Measurements from ENCODE around the gene ANAPC7. TPM values are rescaled to one million over a fixed set of nuclear protein-coding genes. Genes with fewer than 3 reads are reported as not detected.

The ANAPC7 gene
- polyA plus RNA-seq, 1 donor (not counting 4 experiments of a cell fraction or from before 2014, with no cell fraction given), result 68.2 TPM

DNA sequence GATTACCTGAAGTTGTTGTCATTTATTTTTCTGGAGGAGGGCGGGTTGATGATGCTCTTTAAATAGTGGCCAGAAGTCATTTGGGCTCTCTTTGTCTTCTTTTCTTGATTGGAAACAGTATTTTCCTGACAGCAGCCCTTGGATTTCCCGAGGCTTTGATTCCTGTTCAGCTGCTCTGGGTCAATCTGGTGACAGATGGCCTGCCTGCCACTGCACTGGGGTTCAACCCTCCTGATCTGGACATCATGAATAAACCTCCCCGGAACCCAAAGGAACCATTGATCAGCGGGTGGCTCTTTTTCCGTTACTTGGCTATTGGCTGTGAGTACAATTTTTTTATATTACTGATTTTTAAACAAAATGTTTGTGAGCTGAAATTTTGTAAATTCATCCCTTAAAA, 60.4 kb downstream of the ANAPC7 start:
- no peak for TF ChIP-seq EZH2 (IDR thresholded peaks at IDR 0.05; ENCODE audit: low read length)
- TF ChIP-seq, protein P1, sequence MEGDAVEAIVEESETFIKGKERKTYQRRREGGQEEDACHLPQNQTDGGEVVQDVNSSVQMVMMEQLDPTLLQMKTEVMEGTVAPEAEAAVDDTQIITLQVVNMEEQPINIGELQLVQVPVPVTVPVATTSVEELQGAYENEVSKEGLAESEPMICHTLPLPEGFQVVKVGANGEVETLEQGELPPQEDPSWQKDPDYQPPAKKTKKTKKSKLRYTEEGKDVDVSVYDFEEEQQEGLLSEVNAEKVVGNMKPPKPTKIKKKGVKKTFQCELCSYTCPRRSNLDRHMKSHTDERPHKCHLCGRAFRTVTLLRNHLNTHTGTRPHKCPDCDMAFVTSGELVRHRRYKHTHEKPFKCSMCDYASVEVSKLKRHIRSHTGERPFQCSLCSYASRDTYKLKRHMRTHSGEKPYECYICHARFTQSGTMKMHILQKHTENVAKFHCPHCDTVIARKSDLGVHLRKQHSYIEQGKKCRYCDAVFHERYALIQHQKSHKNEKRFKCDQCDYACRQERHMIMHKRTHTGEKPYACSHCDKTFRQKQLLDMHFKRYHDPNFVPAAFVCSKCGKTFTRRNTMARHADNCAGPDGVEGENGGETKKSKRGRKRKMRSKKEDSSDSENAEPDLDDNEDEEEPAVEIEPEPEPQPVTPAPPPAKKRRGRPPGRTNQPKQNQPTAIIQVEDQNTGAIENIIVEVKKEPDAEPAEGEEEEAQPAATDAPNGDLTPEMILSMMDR (optimal IDR thresholded peaks at IDR 0.05 in 1 of 3, IDR thresholded peaks at IDR 0.05 in 1 of 3, conservative IDR thresholded peaks at IDR 0.05 in 1 of 3; ENCODE audit: extremely low read depth in 1 of 3, insufficient read depth in 2 of 3, low read length in 3 of 3), result no peak
- no peaks in the 10 kb centered on the region for H3K27me3 ChIP-seq (ENCODE audit: control insufficient read depth, extremely low read depth, insufficient read depth, low read length)
- H3K4me1 ChIP-seq (ENCODE audit: control insufficient read depth, extremely low read depth, insufficient read depth, low read length), result peaks cover 39% of the 10 kb centered on the region
- no peak overlapping the region for H3K27ac ChIP-seq (ENCODE audit: control insufficient read depth, insufficient read depth, low read length)
- H4K20me1 ChIP-seq (ENCODE audit: control insufficient read depth, extremely low read depth, insufficient read depth, low read length), result no peaks in the 10 kb centered on the region
- H3K79me2 ChIP-seq (ENCODE audit: control insufficient read depth, insufficient read depth, low read length), result peaks cover 20% of the 10 kb centered on the region
- peaks cover 56 to 79% of the 10 kb centered on the region in 2 experiments for H3K36me3 ChIP-seq (ENCODE audit: control insufficient read depth in 2 of 2, extremely low read depth in 1 of 2, insufficient read depth in 2 of 2, low read length in 2 of 2)
- H3K4me2 ChIP-seq (ENCODE audit: control insufficient read depth, extremely low read depth, insufficient read depth, low read depth, low read length), result no peak overlapping the region
- no peaks in the 10 kb centered on the region for H3K9me3 ChIP-seq (ENCODE audit: control insufficient read depth, low read depth, low read length)
- H3K9ac ChIP-seq (ENCODE audit: control insufficient read depth, extremely low read depth, insufficient read depth, low read length), result no peak overlapping the region
- no peaks in the 10 kb centered on the region for H3K9me1 ChIP-seq (ENCODE audit: control insufficient read depth, extremely low read depth, insufficient read depth, low read length)
- DNase-seq (ENCODE audit: low read depth, low spot score) (no peak), FAIRE-seq (no peak)
- no peak overlapping the region for H2AFZ ChIP-seq (ENCODE audit: control insufficient read depth, low read length)
- dilution Hi-C loops (cut with MboI; ENCODE audit: extremely low pct_ligation_motif_present, low sequenced_read_pairs), result no loop called here
- H3K4me3 ChIP-seq (ENCODE audit: control insufficient read depth in 2 of 3, extremely low read depth in 1 of 3, insufficient read depth in 2 of 3, low read depth in 1 of 3, low read length in 3 of 3), result no peak overlapping the region

GRCh38 chr12:110342157-110342556, 61.4 kb downstream of the ANAPC7 start:
- dilution Hi-C loops (cut with MboI; ENCODE audit: extremely low pct_ligation_motif_present, low sequenced_read_pairs), result no loop called here
- TF ChIP-seq EZH2 (IDR thresholded peaks at IDR 0.05; ENCODE audit: low read length), result no peak
- TF ChIP-seq, protein P1 (optimal IDR thresholded peaks at IDR 0.05 in 1 of 3, IDR thresholded peaks at IDR 0.05 in 1 of 3, conservative IDR thresholded peaks at IDR 0.05 in 1 of 3; ENCODE audit: extremely low read depth in 1 of 3, insufficient read depth in 2 of 3, low read length in 3 of 3), result no peak
- H3K36me3 ChIP-seq (ENCODE audit: control insufficient read depth in 2 of 2, extremely low read depth in 1 of 2, insufficient read depth in 2 of 2, low read length in 2 of 2), result peaks cover 50 to 75% of the 10 kb centered on the region in 2 experiments

More at GRCh38 chr12:110342157-110342556, 61.4 kb downstream of the ANAPC7 start:
- Histone ChIP-seq H3K4me2 (ENCODE audit: control insufficient read depth, extremely low read depth, insufficient read depth, low read depth, low read length) (no peak overlapping the region), H3K9ac (ENCODE audit: control insufficient read depth, extremely low read depth, insufficient read depth, low read length) (no peak overlapping the region), H3K27me3 (ENCODE audit: control insufficient read depth, extremely low read depth, insufficient read depth, low read length) (no peaks in the 10 kb centered on the region), H3K27ac (ENCODE audit: control insufficient read depth, insufficient read depth, low read length) (no peak overlapping the region), H3K9me1 (ENCODE audit: control insufficient read depth, extremely low read depth, insufficient read depth, low read length) (no peaks in the 10 kb centered on the region), H3K4me3 (ENCODE audit: control insufficient read depth in 2 of 3, extremely low read depth in 1 of 3, insufficient read depth in 2 of 3, low read depth in 1 of 3, low read length in 3 of 3) (no peak overlapping the region), H3K4me1 (ENCODE audit: control insufficient read depth, extremely low read depth, insufficient read depth, low read length) (peaks cover 39% of the 10 kb centered on the region), H2AFZ (ENCODE audit: control insufficient read depth, low read length) (no peak overlapping the region), H4K20me1 (ENCODE audit: control insufficient read depth, extremely low read depth, insufficient read depth, low read length) (no peaks in the 10 kb centered on the region), H3K79me2 (ENCODE audit: control insufficient read depth, insufficient read depth, low read length) (peaks cover 22% of the 10 kb centered on the region), H3K9me3 (ENCODE audit: control insufficient read depth, low read depth, low read length) (no peaks in the 10 kb centered on the region)
- no peak for FAIRE-seq
- DNase-seq (ENCODE audit: low read depth, low spot score), result no peak
